ENCODE data around the gene ZNF680. TPM values are rescaled to one million over a fixed set of nuclear protein-coding genes. Genes with fewer than 3 reads are reported as not detected.

Gene ZNF680
- total and polyA plus RNA-seq, 11 donors = 5.5 to 25.9 (median 16.3) TPM

DNA sequence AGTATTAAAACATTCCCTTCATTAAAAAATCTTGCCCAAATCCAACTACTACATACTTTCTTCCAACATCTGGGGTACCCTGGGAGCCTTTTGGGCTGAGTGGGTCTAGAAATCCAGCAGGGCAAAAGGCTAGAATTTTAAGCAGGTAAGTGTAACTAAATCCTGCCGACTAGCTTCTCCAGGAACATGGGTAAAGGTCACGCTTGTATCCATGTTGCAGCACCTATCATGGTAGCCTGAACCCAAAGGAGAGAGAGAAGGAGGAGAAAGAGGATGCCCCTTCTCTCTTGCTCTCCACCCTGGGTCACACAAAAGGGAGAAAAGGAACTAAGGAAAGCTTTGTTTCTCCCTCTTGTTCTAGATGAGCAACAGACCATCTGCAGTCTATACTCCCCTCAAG lies 53.3 kb downstream of the ZNF680 start:
- Histone ChIP-seq H3K9me3 (peaks cover 0 to 94% (median 14%) of the 10 kb centered on the region in 12 donors), H3K36me3 (peaks cover 0 to 31% (median 5%) of the 10 kb centered on the region in 9 donors)

GRCh38 chr7:64504581-64505120 lies 58.2 kb downstream of the ZNF680 start:
- H3K27ac ChIP-seq = no peak overlapping the region
- no peaks in the 10 kb centered on the region for H3K27me3 ChIP-seq
- no peak overlapping the region for H3K4me3 ChIP-seq
- TF ChIP-seq, protein P1, sequence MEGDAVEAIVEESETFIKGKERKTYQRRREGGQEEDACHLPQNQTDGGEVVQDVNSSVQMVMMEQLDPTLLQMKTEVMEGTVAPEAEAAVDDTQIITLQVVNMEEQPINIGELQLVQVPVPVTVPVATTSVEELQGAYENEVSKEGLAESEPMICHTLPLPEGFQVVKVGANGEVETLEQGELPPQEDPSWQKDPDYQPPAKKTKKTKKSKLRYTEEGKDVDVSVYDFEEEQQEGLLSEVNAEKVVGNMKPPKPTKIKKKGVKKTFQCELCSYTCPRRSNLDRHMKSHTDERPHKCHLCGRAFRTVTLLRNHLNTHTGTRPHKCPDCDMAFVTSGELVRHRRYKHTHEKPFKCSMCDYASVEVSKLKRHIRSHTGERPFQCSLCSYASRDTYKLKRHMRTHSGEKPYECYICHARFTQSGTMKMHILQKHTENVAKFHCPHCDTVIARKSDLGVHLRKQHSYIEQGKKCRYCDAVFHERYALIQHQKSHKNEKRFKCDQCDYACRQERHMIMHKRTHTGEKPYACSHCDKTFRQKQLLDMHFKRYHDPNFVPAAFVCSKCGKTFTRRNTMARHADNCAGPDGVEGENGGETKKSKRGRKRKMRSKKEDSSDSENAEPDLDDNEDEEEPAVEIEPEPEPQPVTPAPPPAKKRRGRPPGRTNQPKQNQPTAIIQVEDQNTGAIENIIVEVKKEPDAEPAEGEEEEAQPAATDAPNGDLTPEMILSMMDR (IDR thresholded peaks at IDR 0.05) = no peak
- TF ChIP-seq POLR2A (IDR thresholded peaks at IDR 0.05) = no peak
- DNase-seq (no peak), ATAC-seq (no peak)
- intact Hi-C loops (cut with DNase I) = loop anchor here in 1 of 10 donors (10.0 kb wide), 1 partner anchor 50 kb away; no protein-coding TSS in a partner anchor
- no peaks in the 10 kb centered on the region for H3K4me1 ChIP-seq
- peaks cover 0 to 20% (median 0%) of the 10 kb centered on the region in 9 donors for H3K36me3 ChIP-seq
- 77 to 90% (median 83%) methylated on average over 3 of the region's 3 CpGs for WGBS, 4 donors
- H3K9me3 ChIP-seq = peaks cover 0 to 85% (median 11%) of the 10 kb centered on the region in 12 donors

More for the DNA sequence above, 53.3 kb downstream of the ZNF680 start:
- no peaks in the 10 kb centered on the region for H3K27me3 ChIP-seq
- DNase-seq = no peak
- no peak for ATAC-seq
- H3K27ac ChIP-seq = no peak overlapping the region
- 98 to 100% (median 100%) methylated on average over 2 of the region's 2 CpGs for WGBS, 4 donors
- intact Hi-C loops (cut with DNase I) = loop anchor here in 1 of 10 donors (10.0 kb wide), 1 partner anchor 45 kb away; no protein-coding TSS in a partner anchor
- no peaks in the 10 kb centered on the region for H3K4me1 ChIP-seq
- TF ChIP-seq, protein P1 (IDR thresholded peaks at IDR 0.05) = no peak
- TF ChIP-seq POLR2A (IDR thresholded peaks at IDR 0.05) = no peak
- H3K4me3 ChIP-seq = no peak overlapping the region

DNA sequence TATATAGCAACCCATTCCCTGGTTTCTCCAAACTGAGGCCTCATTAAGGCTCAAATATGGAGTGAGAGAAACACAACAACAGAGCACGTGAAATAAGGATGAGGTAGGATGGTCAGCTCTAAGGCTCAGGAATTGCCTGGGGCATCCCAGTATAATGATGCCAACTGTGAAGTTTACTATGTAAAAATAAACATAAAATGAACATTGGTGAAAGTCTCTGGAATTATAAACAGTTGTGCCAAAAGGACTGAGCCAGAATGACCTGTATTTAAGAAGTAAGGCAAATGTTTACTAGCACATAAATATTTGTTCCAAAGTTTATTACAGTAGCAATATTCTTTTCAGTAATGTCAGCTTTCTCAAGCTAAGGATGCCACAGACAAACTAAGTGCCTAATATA lies 64.6 kb downstream of the ZNF680 start:
- DNase-seq (no peak), ATAC-seq (no peak)
- Histone ChIP-seq H3K4me3 (no peak overlapping the region), H3K36me3 (no peaks in the 10 kb centered on the region), H3K27me3 (no peaks in the 10 kb centered on the region), H3K9me3 (peaks cover 0 to 46% (median 0%) of the 10 kb centered on the region in 12 donors), H3K27ac (no peak overlapping the region), H3K4me1 (peaks cover 0 to 8% (median 0%) of the 10 kb centered on the region in 12 donors)
- 91 to 100% (median 92%) methylated on average over 1 of the region's 1 CpG for WGBS, 4 donors
- intact Hi-C loops (cut with DNase I) = loop anchor here in 1 of 10 donors (10.0 kb wide), 1 partner anchor 57 kb away; no protein-coding TSS in a partner anchor
- TF ChIP-seq, protein P1 (IDR thresholded peaks at IDR 0.05) = no peak
- TF ChIP-seq POLR2A (IDR thresholded peaks at IDR 0.05) = no peak

GRCh38 chr7:64494912-64495461 lies 67.9 kb downstream of the ZNF680 start:
- WGBS, 4 donors = 11 to 31% (median 15%) methylated on average over 23 to 26 of the region's 26 CpGs
- H3K27me3 ChIP-seq = no peaks in the 10 kb centered on the region
- peak; percentile 26 to 78 (median 62) for ATAC-seq

More at GRCh38 chr7:64494912-64495461, 67.9 kb downstream of the ZNF680 start:
- Histone ChIP-seq H3K4me1 (peaks cover 0 to 8% (median 0%) of the 10 kb centered on the region in 12 donors), H3K36me3 (no peaks in the 10 kb centered on the region), H3K9me3 (peaks cover 0 to 28% (median 0%) of the 10 kb centered on the region in 12 donors), H3K27ac (no peak overlapping the region), H3K4me3 (peak overlapping the region in 7 of 12 donors; percentile 10 to 51 (median 36))
- DNase-seq = no peak
- intact Hi-C loops (cut with DNase I) = loop anchor here in 1 of 10 donors (10.0 kb wide), 1 partner anchor 60 kb away; no protein-coding TSS in a partner anchor
- TF ChIP-seq POLR2A (IDR thresholded peaks at IDR 0.05) = no peak
- TF ChIP-seq, protein P1 (IDR thresholded peaks at IDR 0.05) = no peak
